ENCODE results near the gene CYLC2. TPM values are rescaled to one million over a fixed set of nuclear protein-coding genes. Genes with fewer than 3 reads are reported as not detected.

CYLC2 gene
- total and polyA plus RNA-seq, 2 experiments from 2014 or later = not detected

DNA sequence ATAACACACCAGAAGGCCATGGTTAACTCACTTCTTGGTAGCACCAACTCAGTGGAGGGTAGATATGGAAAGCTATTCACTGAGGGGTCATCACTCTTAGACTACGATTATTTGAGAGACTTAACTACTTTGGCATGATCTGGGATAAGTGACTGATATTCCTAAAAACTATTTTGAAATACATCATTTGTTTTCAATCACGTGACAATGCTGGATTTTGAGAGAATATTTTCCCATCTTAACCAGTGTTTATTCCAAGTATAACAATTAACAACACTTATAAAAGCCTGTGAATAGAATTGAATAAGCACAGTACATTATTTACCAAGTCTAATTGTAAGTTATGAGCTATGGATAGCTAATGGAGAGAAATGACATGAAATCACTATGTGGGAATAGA, 22.4 kb upstream of the CYLC2 start:
- Histone ChIP-seq H3K4me2 (no peak overlapping the region), H3K9me2 (replicated peaks; ENCODE audit: insufficient read depth) (no peaks in the 10 kb centered on the region), H3K27ac (no peak overlapping the region), H2AFZ (no peak overlapping the region), H3K27me3 (no peaks in the 10 kb centered on the region), H3K9me3 (ENCODE audit: low read depth) (no peaks in the 10 kb centered on the region), H3K4me3 (no peak overlapping the region), H3K79me2 (no peaks in the 10 kb centered on the region), H3K36me3 (replicated peaks; ENCODE audit: insufficient read depth, low read depth) (no peaks in the 10 kb centered on the region), H3K4me1 (ENCODE audit: insufficient read depth) (no peaks in the 10 kb centered on the region), H4K20me1 (ENCODE audit: insufficient read depth, poor library complexity, severe bottlenecking) (no peaks in the 10 kb centered on the region)
- TF ChIP-seq EZH2phosphoT487 (IDR thresholded peaks at IDR 0.05; ENCODE audit: low read depth, severe bottlenecking, unreplicated experiment) = no peak
- no peak for TF ChIP-seq EZH2 (IDR thresholded peaks at IDR 0.05; ENCODE audit: borderline replicate concordance)
- TF ChIP-seq CTCF (IDR thresholded peaks at IDR 0.05; ENCODE audit: poor library complexity) = no peak
- whole genome bisulfite sequencing (ENCODE audit: low lambda C conversion rate, missing lambda C conversion rate) = 72% methylated on average over 2 of the region's 2 CpGs
- no peak for DNase-seq (ENCODE audit: low spot score)

DNA sequence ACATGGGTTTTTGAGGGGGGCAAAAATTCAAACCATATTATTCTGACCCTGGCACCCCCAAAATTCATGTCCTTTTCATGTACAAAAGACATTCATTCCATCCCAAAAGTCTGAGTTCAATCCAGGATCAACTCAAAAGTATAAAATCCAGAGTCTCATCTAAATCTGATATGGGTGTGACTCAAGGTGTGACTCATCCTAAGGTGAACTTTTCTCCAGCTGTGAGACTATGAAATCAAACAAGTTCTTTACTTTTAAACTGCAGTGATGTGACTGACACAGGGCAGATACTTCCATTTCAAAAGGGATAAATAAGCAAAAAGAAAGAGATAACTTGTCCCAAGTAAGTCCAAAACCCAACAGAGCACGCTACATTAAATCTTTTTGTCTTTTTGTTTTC, 20.6 kb upstream of the CYLC2 start:
- Histone ChIP-seq H3K27me3 (no peaks in the 10 kb centered on the region), H3K9me3 (ENCODE audit: low read depth) (no peaks in the 10 kb centered on the region), H3K4me3 (no peak overlapping the region), H3K4me2 (no peak overlapping the region), H2AFZ (no peak overlapping the region), H3K4me1 (ENCODE audit: insufficient read depth) (no peaks in the 10 kb centered on the region), H3K36me3 (replicated peaks; ENCODE audit: insufficient read depth, low read depth) (no peaks in the 10 kb centered on the region), H3K79me2 (no peaks in the 10 kb centered on the region), H3K9me2 (replicated peaks; ENCODE audit: insufficient read depth) (no peaks in the 10 kb centered on the region), H4K20me1 (ENCODE audit: insufficient read depth, poor library complexity, severe bottlenecking) (no peaks in the 10 kb centered on the region), H3K27ac (no peak overlapping the region)
- DNase-seq (ENCODE audit: low spot score) = no peak
- TF ChIP-seq CTCF (IDR thresholded peaks at IDR 0.05; ENCODE audit: poor library complexity) (no peak), EZH2 (IDR thresholded peaks at IDR 0.05; ENCODE audit: borderline replicate concordance) (no peak), EZH2phosphoT487 (IDR thresholded peaks at IDR 0.05; ENCODE audit: low read depth, severe bottlenecking, unreplicated experiment) (no peak)
- 74% methylated on average over 1 of the region's 1 CpG for WGBS (ENCODE audit: low lambda C conversion rate, missing lambda C conversion rate)

- no peak overlapping the region for H3K4me2 ChIP-seq
- no peak overlapping the region for H2AFZ ChIP-seq
- no peak overlapping the region for H3K4me3 ChIP-seq
- no peaks in the 10 kb centered on the region for H3K9me2 ChIP-seq (replicated peaks; ENCODE audit: insufficient read depth)
- DNase-seq (ENCODE audit: low spot score) = no peak
- H3K79me2 ChIP-seq = no peaks in the 10 kb centered on the region
- no peaks in the 10 kb centered on the region for H3K27me3 ChIP-seq
- H3K9me3 ChIP-seq (ENCODE audit: low read depth) = no peaks in the 10 kb centered on the region
- no peaks in the 10 kb centered on the region for H3K4me1 ChIP-seq (ENCODE audit: insufficient read depth)
- WGBS (ENCODE audit: low lambda C conversion rate, missing lambda C conversion rate) = 54% methylated on average over 4 of the region's 4 CpGs
- no peak overlapping the region for H3K27ac ChIP-seq
- no peaks in the 10 kb centered on the region for H3K36me3 ChIP-seq (replicated peaks; ENCODE audit: insufficient read depth, low read depth)
- H4K20me1 ChIP-seq (ENCODE audit: insufficient read depth, poor library complexity, severe bottlenecking) = no peaks in the 10 kb centered on the region
- no peak for TF ChIP-seq EZH2phosphoT487 (IDR thresholded peaks at IDR 0.05; ENCODE audit: low read depth, severe bottlenecking, unreplicated experiment)
- no peak for TF ChIP-seq EZH2 (IDR thresholded peaks at IDR 0.05; ENCODE audit: borderline replicate concordance)
- no peak for TF ChIP-seq CTCF (IDR thresholded peaks at IDR 0.05; ENCODE audit: poor library complexity)
Observed at GRCh38 chr9:102975251-102975650, 19.9 kb upstream of the CYLC2 start.

Measured in hepatocyte (in vitro differentiated cells).